ENCODE results near the gene DENND1A. TPM values are rescaled to one million over a fixed set of nuclear protein-coding genes. Genes with fewer than 3 reads are reported as not detected.

The DENND1A gene
- total RNA-seq, 3 donors from 2014 or later: 18.4 to 21.3 (median 20.1) TPM

GRCh38 chr9:123686829-123687192 lies 243.1 kb downstream of the DENND1A start:
- Histone ChIP-seq H3K27ac (no peak overlapping the region), H3K9me3 (no peaks in the 10 kb centered on the region), H3K4me1 (no peaks in the 10 kb centered on the region), H3K36me3 (no peaks in the 10 kb centered on the region), H3K4me3 (no peak overlapping the region), H3K27me3 (no peaks in the 10 kb centered on the region)
- intact Hi-C loops (cut with DNase I; ENCODE audit: low total_unique reads): no loop called here
- TF ChIP-seq POLR2AphosphoS5 (IDR thresholded peaks at IDR 0.05): no peak
- TF ChIP-seq CTCF (IDR thresholded peaks at IDR 0.05): no peak
- TF ChIP-seq POLR2A (IDR thresholded peaks at IDR 0.05): no peak
- DNase-seq (ENCODE audit: low spot score in 2 of 2): no peak

- Histone ChIP-seq H3K27ac (no peak overlapping the region), H3K4me3 (no peak overlapping the region), H3K36me3 (no peaks in the 10 kb centered on the region), H3K27me3 (no peaks in the 10 kb centered on the region), H3K9me3 (no peaks in the 10 kb centered on the region), H3K4me1 (no peaks in the 10 kb centered on the region)
- no peak for DNase-seq (ENCODE audit: low spot score in 2 of 2)
- TF ChIP-seq CTCF (IDR thresholded peaks at IDR 0.05) (no peak), POLR2AphosphoS5 (IDR thresholded peaks at IDR 0.05) (no peak), POLR2A (IDR thresholded peaks at IDR 0.05) (no peak)
- intact Hi-C loops (cut with DNase I; ENCODE audit: low total_unique reads): no loop called here
Measured at GRCh38 chr9:123686131-123686828, 243.6 kb downstream of the DENND1A start.

GRCh38 chr9:123685489-123686083 lies 244.3 kb downstream of the DENND1A start:
- no peaks in the 10 kb centered on the region for H3K36me3 ChIP-seq
- no peaks in the 10 kb centered on the region for H3K27me3 ChIP-seq
- no peak overlapping the region for H3K27ac ChIP-seq
- no peak overlapping the region for H3K4me3 ChIP-seq
- H3K9me3 ChIP-seq: no peaks in the 10 kb centered on the region
- no peak for DNase-seq (ENCODE audit: low spot score in 2 of 2)
- intact Hi-C loops (cut with DNase I; ENCODE audit: low total_unique reads): no loop called here
- no peak for TF ChIP-seq POLR2AphosphoS5 (IDR thresholded peaks at IDR 0.05)
- H3K4me1 ChIP-seq: no peaks in the 10 kb centered on the region

- Histone ChIP-seq H3K9me3 (no peaks in the 10 kb centered on the region), H3K27ac (no peak overlapping the region), H3K36me3 (no peaks in the 10 kb centered on the region), H3K27me3 (no peaks in the 10 kb centered on the region), H3K4me1 (no peaks in the 10 kb centered on the region), H3K4me3 (no peak overlapping the region)
- DNase-seq (ENCODE audit: low spot score in 2 of 2): no peak
- no peak for TF ChIP-seq POLR2A (IDR thresholded peaks at IDR 0.05)
- TF ChIP-seq POLR2AphosphoS5 (IDR thresholded peaks at IDR 0.05): no peak
- TF ChIP-seq CTCF (IDR thresholded peaks at IDR 0.05): no peak
- intact Hi-C loops (cut with DNase I; ENCODE audit: low total_unique reads): no loop called here
Measured at GRCh38 chr9:123684393-123685149, 245.4 kb downstream of the DENND1A start.

- no peaks in the 10 kb centered on the region for H3K36me3 ChIP-seq
- intact Hi-C loops (cut with DNase I; ENCODE audit: low total_unique reads): no loop called here
- DNase-seq (ENCODE audit: low spot score in 2 of 2): no peak
- TF ChIP-seq CTCF (IDR thresholded peaks at IDR 0.05) (no peak), POLR2AphosphoS5 (IDR thresholded peaks at IDR 0.05) (no peak)
- no peaks in the 10 kb centered on the region for H3K27me3 ChIP-seq
- H3K4me1 ChIP-seq: no peaks in the 10 kb centered on the region
- no peaks in the 10 kb centered on the region for H3K9me3 ChIP-seq
- no peak overlapping the region for H3K27ac ChIP-seq
- H3K4me3 ChIP-seq: no peak overlapping the region
Measured at GRCh38 chr9:123682746-123683145, 247.2 kb downstream of the DENND1A start.
